HG03135 (cell line): ENCODE data around the gene SEMA4A.
A peak's percentile ranks its signal among the peaks of the same experiment; 100 is the strongest.
"Not testable (repeated sequence)": the region's sequence is repeated elsewhere in the genome, so short reads cannot be mapped to it uniquely, and the experiment has no call there.

Source experiments
- ATAC-seq: cut with Tn5 transposase; IDR thresholded peaks from one replicate; pipeline ENCODE4 v1.9.1; 2021; ENCODE audit warnings: mild to moderate bottlenecking, moderate library complexity; ENCODE audit not compliant: unreplicated experiment

SEMA4A gene

GRCh38 chr1:156191292-156191964 lies 38.0 kb downstream of the SEMA4A start:
- ATAC-seq = no peak

GRCh38 chr1:156193208-156193487 lies 39.8 kb downstream of the SEMA4A start:
- ATAC-seq = no peak

GRCh38 chr1:156193488-156194299 lies 40.3 kb downstream of the SEMA4A start, which contains the start of gene SLC25A44:
TSS of gene SLC25A44 (plus strand) at chr1:156194104. CDS start at chr1:156199848, 5,744 bp downstream.
- ATAC-seq = peak; percentile 94

GRCh38 chr1:156194300-156194652 lies 40.9 kb downstream of the SEMA4A start:
- peak; percentile 21 for ATAC-seq

- no peak for ATAC-seq
These were observed 42.5 kb downstream of the SEMA4A start for GRCh38 chr1:156195853-156196252.

GRCh38 chr1:156196445-156196844 lies 43.1 kb downstream of the SEMA4A start:
- ATAC-seq = no peak

GRCh38 chr1:156198831-156199349 lies 45.5 kb downstream of the SEMA4A start:
- no peak for ATAC-seq

- ATAC-seq = no peak
These were observed 46.7 kb downstream of the SEMA4A start for GRCh38 chr1:156200044-156200443.

- ATAC-seq = no peak
These were observed 49.9 kb downstream of the SEMA4A start for GRCh38 chr1:156203331-156203730.

- no peak for ATAC-seq
These were observed 51.3 kb downstream of the SEMA4A start for GRCh38 chr1:156204686-156205085.

GRCh38 chr1:156211243-156211642 lies 57.9 kb downstream of the SEMA4A start:
- ATAC-seq = no peak

- ATAC-seq = no peak
These were observed 58.7 kb downstream of the SEMA4A start for GRCh38 chr1:156212130-156212529.

GRCh38 chr1:156212833-156213643 lies 59.7 kb downstream of the SEMA4A start, which contains the start of gene PMF1:
TSS of gene PMF1 (plus strand) at chr1:156213007. CDS start at chr1:156213016, 9 bp downstream.
- ATAC-seq = peak; percentile 92

- ATAC-seq = no peak
These were observed 60.2 kb downstream of the SEMA4A start for GRCh38 chr1:156213644-156213966.

- ATAC-seq = no peak
These were observed 60.8 kb downstream of the SEMA4A start for GRCh38 chr1:156214024-156214748.

- not testable (repeated sequence) for ATAC-seq
These were observed 63.1 kb downstream of the SEMA4A start for GRCh38 chr1:156216361-156217086.

GRCh38 chr1:156217871-156218270 lies 64.5 kb downstream of the SEMA4A start:
- no peak for ATAC-seq

- ATAC-seq = no peak
These were observed 66.8 kb downstream of the SEMA4A start for GRCh38 chr1:156220226-156220625.

GRCh38 chr1:156221986-156222692 lies 68.8 kb downstream of the SEMA4A start:
- no peak for ATAC-seq

- no peak for ATAC-seq
These were observed 72.3 kb downstream of the SEMA4A start for GRCh38 chr1:156225677-156226014.
